Neural cell (in vitro differentiated cells): ENCODE results near the gene GLT1D1. TPM values are rescaled to one million over a fixed set of nuclear protein-coding genes. Genes with fewer than 3 reads are reported as not detected.

Experiments used
- H2AFZ ChIP-seq: fragments of 200-600, 300-800 bp; sonication (generic), shearing (Covaris generic); 2 replicates; pipeline ENCODE4 v1.6.0; 2014; ENCODE audit warnings: low read depth, mild to moderate bottlenecking, antibody characterized with exemption, low read length, moderate library complexity
- H3F3A ChIP-seq: fragments of 200-600 bp; shearing (Covaris generic); 2 replicates; pipeline ENCODE4 v1.6.1; 2016; ENCODE audit warnings: mild to moderate bottlenecking, moderate library complexity, mixed read lengths, antibody characterized with exemption, low read length; ENCODE audit not compliant: insufficient read depth, poor library complexity, severe bottlenecking
- H3K27ac ChIP-seq: fragments of 200-600, 300-800 bp; sonication (generic), shearing (Covaris generic); 2 replicates; pipeline ENCODE4 v1.5.1; 2014; ENCODE audit warnings: mild to moderate bottlenecking, low read length, moderate library complexity
- H3K27me3 ChIP-seq: fragments of 300-800, 200-600 bp; sonication (generic), shearing (Covaris generic); 2 replicates; pipeline ENCODE4 v1.6.0; 2014; ENCODE audit warnings: mild to moderate bottlenecking, low read depth, low read length, moderate library complexity; ENCODE audit not compliant: insufficient read depth
- H3K36me3 ChIP-seq: fragments of 300-800, 200-600 bp; sonication (generic), shearing (Covaris generic); 2 replicates; pipeline ENCODE4 v1.5.1; 2014; ENCODE audit warnings: mild to moderate bottlenecking, antibody characterized with exemption, low read length, moderate library complexity; ENCODE audit not compliant: insufficient read depth
- H3K4me2 ChIP-seq: fragments of 300-800, 200-600 bp; sonication (generic), shearing (Covaris generic); 2 replicates; pipeline ENCODE4 v1.6.0; 2014; ENCODE audit warnings: mild to moderate bottlenecking, low read length
- H3K4me3 ChIP-seq: fragments of 300-800, 200-600 bp; sonication (generic), shearing (Covaris generic); 2 replicates; pipeline ENCODE4 v1.5.1; 2014; ENCODE audit warnings: mild to moderate bottlenecking, low read length, moderate library complexity
- H3K79me2 ChIP-seq: fragments of 200-600 bp; shearing (Covaris generic); replicated peaks from 2 replicates; pipeline ENCODE4 v1.6.0; 2014; ENCODE audit warnings: mild to moderate bottlenecking, low read length, moderate library complexity; ENCODE audit not compliant: insufficient read depth
- H3K9ac ChIP-seq: fragments of 300-800, 200-600 bp; sonication (generic), shearing (Covaris generic); 2 replicates; pipeline ENCODE4 v1.6.1; 2016; ENCODE audit warnings: mild to moderate bottlenecking, low read length, mixed read lengths
- H3K9me2 ChIP-seq: fragments of 200-600 bp; shearing (Covaris generic); 2 replicates; pipeline ENCODE4 v1.6.1; 2016; ENCODE audit warnings: mild to moderate bottlenecking, low read length, mixed read lengths; ENCODE audit not compliant: insufficient read depth
- H3K9me3 ChIP-seq: fragments of 200-600, 300-800 bp; sonication (generic), shearing (Covaris generic); 2 replicates; pipeline ENCODE4 v1.6.1; 2016; ENCODE audit warnings: mild to moderate bottlenecking, mixed run types, low read length, moderate library complexity, mixed read lengths
- H4K20me1 ChIP-seq: fragments of 200-600 bp; shearing (Covaris generic); 2 replicates; pipeline ENCODE4 v1.6.1; 2016; ENCODE audit warnings: mild to moderate bottlenecking, mixed run types; ENCODE audit not compliant: insufficient read depth
- EP300 ChIP-seq: fragments of 450-650 bp; conservative IDR thresholded peaks from 2 replicates; pipeline ENCODE4 v1.6.1; 2014; ENCODE audit warnings: antibody characterized with exemption, mild to moderate bottlenecking, moderate library complexity; ENCODE audit not compliant: poor library complexity, severe bottlenecking
- EZH2 ChIP-seq: fragments of 200-600, 300-800 bp; shearing (Covaris generic), sonication (generic); IDR thresholded peaks from 2 replicates; pipeline ENCODE4 v1.6.1; 2014; ENCODE audit warnings: antibody characterized with exemption, low read length, borderline replicate concordance, mild to moderate bottlenecking; ENCODE audit not compliant: insufficient read depth, poor library complexity, severe bottlenecking
- MXI1 ChIP-seq: fragments of 450-650 bp; conservative IDR thresholded peaks from 2 replicates; pipeline ENCODE4 v1.6.1; 2014; ENCODE audit warnings: antibody characterized with exemption, mild to moderate bottlenecking; ENCODE audit not compliant: poor library complexity, severe bottlenecking
- POLR2AphosphoS5 ChIP-seq: IDR thresholded peaks from 2 replicates; pipeline ENCODE4 v1.6.1; 2012
- RAD21 ChIP-seq: fragments of 450-650 bp; conservative IDR thresholded peaks from 2 replicates; pipeline ENCODE4 v1.6.1; 2014; ENCODE audit warnings: antibody characterized with exemption, mild to moderate bottlenecking, moderate library complexity
- SMC3 ChIP-seq: fragments of 450-650 bp; conservative IDR thresholded peaks from 2 replicates; pipeline ENCODE4 v1.6.1; 2014; ENCODE audit warnings: antibody characterized with exemption, mild to moderate bottlenecking, moderate library complexity; ENCODE audit not compliant: poor library complexity
- TAF1 ChIP-seq: IDR thresholded peaks from 2 replicates; pipeline ENCODE4 v1.6.1; 2012; ENCODE audit warnings: low read depth
- polyA plus RNA-seq: library from polyadenylated mRNA; depleted of rRNA; stranded (reverse); fragments of >200 nt; gene quantifications from 2 replicates; pipeline ENCODE4 v1.2.3, GENCODE V29; 2014
- TF ChIP-seq, protein P1 (sequence below): IDR thresholded peaks from 2 replicates; pipeline ENCODE4 v1.6.1; 2012; ENCODE audit warnings: borderline replicate concordance
- TF ChIP-seq, protein P2 (sequence below): fragments of 450-650 bp; IDR thresholded peaks from 2 replicates; pipeline ENCODE4 v1.5.1; 2014; ENCODE audit warnings: antibody characterized with exemption, mild to moderate bottlenecking, moderate library complexity; ENCODE audit not compliant: poor library complexity, severe bottlenecking

The GLT1D1 gene
- polyA plus RNA-seq, 1 donor from 2014 or later = 3.9 TPM

DNA sequence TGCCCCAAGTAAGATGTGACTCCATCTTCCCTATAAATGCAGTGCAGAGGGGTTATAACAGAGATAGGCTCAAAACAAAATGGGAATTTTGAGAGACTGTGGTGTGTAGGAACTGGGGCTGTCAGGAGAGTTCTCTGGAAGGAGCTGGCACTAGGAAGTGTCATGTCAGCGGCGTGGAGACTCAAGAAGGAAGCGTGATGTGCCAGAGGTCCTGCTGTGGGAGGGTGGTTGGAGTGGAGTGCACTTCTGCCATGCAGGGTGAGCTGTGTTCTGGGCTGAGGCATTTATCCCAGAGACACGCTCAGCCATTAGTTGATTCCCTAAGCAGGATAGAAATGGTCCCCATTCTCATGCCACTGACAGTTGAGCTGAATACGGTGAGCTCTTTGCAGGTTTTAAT, 19.0 kb downstream of the GLT1D1 start:
- Histone ChIP-seq H3K4me3 (no peak overlapping the region), H3K9me3 (peaks cover 5% of the 10 kb centered on the region), H3K27me3 (no peaks in the 10 kb centered on the region), H2AFZ (no peak overlapping the region), H3F3A (no peaks in the 10 kb centered on the region), H3K9me2 (no peaks in the 10 kb centered on the region), H3K36me3 (no peaks in the 10 kb centered on the region), H3K79me2 (no peaks in the 10 kb centered on the region), H3K27ac (no peak overlapping the region), H3K9ac (no peak overlapping the region), H3K4me2 (no peak overlapping the region), H4K20me1 (no peaks in the 10 kb centered on the region)
- TF ChIP-seq RAD21 = no peak
- TF ChIP-seq, protein P1, sequence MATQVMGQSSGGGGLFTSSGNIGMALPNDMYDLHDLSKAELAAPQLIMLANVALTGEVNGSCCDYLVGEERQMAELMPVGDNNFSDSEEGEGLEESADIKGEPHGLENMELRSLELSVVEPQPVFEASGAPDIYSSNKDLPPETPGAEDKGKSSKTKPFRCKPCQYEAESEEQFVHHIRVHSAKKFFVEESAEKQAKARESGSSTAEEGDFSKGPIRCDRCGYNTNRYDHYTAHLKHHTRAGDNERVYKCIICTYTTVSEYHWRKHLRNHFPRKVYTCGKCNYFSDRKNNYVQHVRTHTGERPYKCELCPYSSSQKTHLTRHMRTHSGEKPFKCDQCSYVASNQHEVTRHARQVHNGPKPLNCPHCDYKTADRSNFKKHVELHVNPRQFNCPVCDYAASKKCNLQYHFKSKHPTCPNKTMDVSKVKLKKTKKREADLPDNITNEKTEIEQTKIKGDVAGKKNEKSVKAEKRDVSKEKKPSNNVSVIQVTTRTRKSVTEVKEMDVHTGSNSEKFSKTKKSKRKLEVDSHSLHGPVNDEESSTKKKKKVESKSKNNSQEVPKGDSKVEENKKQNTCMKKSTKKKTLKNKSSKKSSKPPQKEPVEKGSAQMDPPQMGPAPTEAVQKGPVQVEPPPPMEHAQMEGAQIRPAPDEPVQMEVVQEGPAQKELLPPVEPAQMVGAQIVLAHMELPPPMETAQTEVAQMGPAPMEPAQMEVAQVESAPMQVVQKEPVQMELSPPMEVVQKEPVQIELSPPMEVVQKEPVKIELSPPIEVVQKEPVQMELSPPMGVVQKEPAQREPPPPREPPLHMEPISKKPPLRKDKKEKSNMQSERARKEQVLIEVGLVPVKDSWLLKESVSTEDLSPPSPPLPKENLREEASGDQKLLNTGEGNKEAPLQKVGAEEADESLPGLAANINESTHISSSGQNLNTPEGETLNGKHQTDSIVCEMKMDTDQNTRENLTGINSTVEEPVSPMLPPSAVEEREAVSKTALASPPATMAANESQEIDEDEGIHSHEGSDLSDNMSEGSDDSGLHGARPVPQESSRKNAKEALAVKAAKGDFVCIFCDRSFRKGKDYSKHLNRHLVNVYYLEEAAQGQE = no peak
- TF ChIP-seq TAF1 = no peak
- TF ChIP-seq, protein P2, sequence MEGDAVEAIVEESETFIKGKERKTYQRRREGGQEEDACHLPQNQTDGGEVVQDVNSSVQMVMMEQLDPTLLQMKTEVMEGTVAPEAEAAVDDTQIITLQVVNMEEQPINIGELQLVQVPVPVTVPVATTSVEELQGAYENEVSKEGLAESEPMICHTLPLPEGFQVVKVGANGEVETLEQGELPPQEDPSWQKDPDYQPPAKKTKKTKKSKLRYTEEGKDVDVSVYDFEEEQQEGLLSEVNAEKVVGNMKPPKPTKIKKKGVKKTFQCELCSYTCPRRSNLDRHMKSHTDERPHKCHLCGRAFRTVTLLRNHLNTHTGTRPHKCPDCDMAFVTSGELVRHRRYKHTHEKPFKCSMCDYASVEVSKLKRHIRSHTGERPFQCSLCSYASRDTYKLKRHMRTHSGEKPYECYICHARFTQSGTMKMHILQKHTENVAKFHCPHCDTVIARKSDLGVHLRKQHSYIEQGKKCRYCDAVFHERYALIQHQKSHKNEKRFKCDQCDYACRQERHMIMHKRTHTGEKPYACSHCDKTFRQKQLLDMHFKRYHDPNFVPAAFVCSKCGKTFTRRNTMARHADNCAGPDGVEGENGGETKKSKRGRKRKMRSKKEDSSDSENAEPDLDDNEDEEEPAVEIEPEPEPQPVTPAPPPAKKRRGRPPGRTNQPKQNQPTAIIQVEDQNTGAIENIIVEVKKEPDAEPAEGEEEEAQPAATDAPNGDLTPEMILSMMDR = no peak
- TF ChIP-seq MXI1 = no peak
- no peak for TF ChIP-seq EZH2
- no peak for TF ChIP-seq SMC3
- no peak for TF ChIP-seq EP300
- no peak for TF ChIP-seq POLR2AphosphoS5

DNA sequence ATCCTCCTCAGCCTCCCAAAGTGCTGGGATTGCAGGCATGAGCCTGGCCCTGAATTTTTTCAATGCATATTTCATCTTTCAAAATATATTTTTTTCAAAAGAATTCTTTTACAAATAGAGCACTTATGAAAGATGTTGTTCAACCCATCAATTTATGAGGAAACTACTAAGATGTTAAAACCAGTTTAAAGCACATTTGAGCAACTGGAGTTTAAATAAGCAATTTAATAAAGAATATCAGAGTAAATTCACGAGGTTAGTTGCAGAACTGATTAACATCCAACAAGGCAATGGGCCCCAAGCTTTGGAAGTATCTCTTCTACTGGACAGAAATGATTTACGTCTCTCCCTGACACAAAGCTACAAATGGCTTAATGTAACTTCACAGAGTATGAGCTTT, 23.3 kb downstream of the GLT1D1 start:
- H3K36me3 ChIP-seq = no peaks in the 10 kb centered on the region
- H3K27me3 ChIP-seq = no peaks in the 10 kb centered on the region
- no peaks in the 10 kb centered on the region for H3K9me2 ChIP-seq
- H3F3A ChIP-seq = no peaks in the 10 kb centered on the region
- TF ChIP-seq EP300 (no peak), TAF1 (no peak)
- no peaks in the 10 kb centered on the region for H3K79me2 ChIP-seq
- H4K20me1 ChIP-seq = no peaks in the 10 kb centered on the region
- no peak overlapping the region for H3K4me2 ChIP-seq
- no peak overlapping the region for H3K4me3 ChIP-seq
- H3K9me3 ChIP-seq = peaks cover 5% of the 10 kb centered on the region
- no peak overlapping the region for H3K27ac ChIP-seq
- H3K9ac ChIP-seq = no peak overlapping the region
- no peak overlapping the region for H2AFZ ChIP-seq
